ENCODE measurements around the gene ATP7A.

Gene ATP7A

GRCh38 chrX:77946571-77946970, 36.1 kb downstream of the ATP7A start:
- no peaks in the 10 kb centered on the region for H3K27me3 ChIP-seq
- H3K9me3 ChIP-seq, result no peaks in the 10 kb centered on the region
- no peaks in the 10 kb centered on the region for H3K36me3 ChIP-seq
- no peak overlapping the region for H3K27ac ChIP-seq
- TF ChIP-seq, protein P1, sequence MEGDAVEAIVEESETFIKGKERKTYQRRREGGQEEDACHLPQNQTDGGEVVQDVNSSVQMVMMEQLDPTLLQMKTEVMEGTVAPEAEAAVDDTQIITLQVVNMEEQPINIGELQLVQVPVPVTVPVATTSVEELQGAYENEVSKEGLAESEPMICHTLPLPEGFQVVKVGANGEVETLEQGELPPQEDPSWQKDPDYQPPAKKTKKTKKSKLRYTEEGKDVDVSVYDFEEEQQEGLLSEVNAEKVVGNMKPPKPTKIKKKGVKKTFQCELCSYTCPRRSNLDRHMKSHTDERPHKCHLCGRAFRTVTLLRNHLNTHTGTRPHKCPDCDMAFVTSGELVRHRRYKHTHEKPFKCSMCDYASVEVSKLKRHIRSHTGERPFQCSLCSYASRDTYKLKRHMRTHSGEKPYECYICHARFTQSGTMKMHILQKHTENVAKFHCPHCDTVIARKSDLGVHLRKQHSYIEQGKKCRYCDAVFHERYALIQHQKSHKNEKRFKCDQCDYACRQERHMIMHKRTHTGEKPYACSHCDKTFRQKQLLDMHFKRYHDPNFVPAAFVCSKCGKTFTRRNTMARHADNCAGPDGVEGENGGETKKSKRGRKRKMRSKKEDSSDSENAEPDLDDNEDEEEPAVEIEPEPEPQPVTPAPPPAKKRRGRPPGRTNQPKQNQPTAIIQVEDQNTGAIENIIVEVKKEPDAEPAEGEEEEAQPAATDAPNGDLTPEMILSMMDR (IDR thresholded peaks at IDR 0.05), result no peak
- H3K4me3 ChIP-seq, result no peak overlapping the region
- DNase-seq, result no peak
- intact Hi-C loops (cut with DNase I; ENCODE audit: low total_unique reads), result no loop called here
- H3K4me1 ChIP-seq, result no peaks in the 10 kb centered on the region

DNA sequence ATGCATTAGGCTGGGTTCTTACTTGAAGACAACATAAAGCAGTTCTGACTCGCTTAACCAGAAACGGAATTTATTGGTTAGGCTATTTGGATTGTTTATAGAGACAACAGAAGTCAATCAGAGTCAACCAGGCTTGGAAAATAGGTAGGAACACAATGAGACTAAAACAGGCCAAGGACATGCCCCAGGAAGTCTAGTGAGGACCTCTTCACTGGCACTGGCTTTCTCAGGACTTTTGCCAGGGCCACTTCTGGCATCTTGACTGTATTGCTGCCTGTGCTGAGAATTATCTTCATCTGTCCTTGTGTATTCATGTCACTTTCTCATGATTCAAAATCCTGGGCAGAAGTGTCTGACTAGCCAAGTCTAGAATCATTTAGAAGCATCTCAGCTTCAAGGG, 39.3 kb downstream of the ATP7A start:
- TF ChIP-seq, protein P1 (IDR thresholded peaks at IDR 0.05), result no peak
- DNase-seq, result no peak
- H3K4me3 ChIP-seq, result no peak overlapping the region
- no peak overlapping the region for H3K27ac ChIP-seq
- intact Hi-C loops (cut with DNase I; ENCODE audit: low total_unique reads), result no loop called here
- H3K36me3 ChIP-seq, result no peaks in the 10 kb centered on the region
- H3K4me1 ChIP-seq, result peaks cover 0 to 17% (median 0%) of the 10 kb centered on the region in 4 donors
- H3K27me3 ChIP-seq, result no peaks in the 10 kb centered on the region
- H3K9me3 ChIP-seq, result no peaks in the 10 kb centered on the region

GRCh38 chrX:77952173-77952572, 41.7 kb downstream of the ATP7A start:
- no peak overlapping the region for H3K4me3 ChIP-seq
- DNase-seq, result no peak
- no peaks in the 10 kb centered on the region for H3K9me3 ChIP-seq
- H3K27ac ChIP-seq, result no peak overlapping the region
- no peaks in the 10 kb centered on the region for H3K27me3 ChIP-seq
- TF ChIP-seq, protein P1 (IDR thresholded peaks at IDR 0.05), result no peak
- intact Hi-C loops (cut with DNase I; ENCODE audit: low total_unique reads), result no loop called here
- no peaks in the 10 kb centered on the region for H3K36me3 ChIP-seq
- H3K4me1 ChIP-seq, result peaks cover 0 to 17% (median 0%) of the 10 kb centered on the region in 4 donors

- TF ChIP-seq, protein P1 (IDR thresholded peaks at IDR 0.05), result no peak
- DNase-seq, result no peak
- Histone ChIP-seq H3K36me3 (no peaks in the 10 kb centered on the region), H3K27me3 (no peaks in the 10 kb centered on the region), H3K4me3 (no peak overlapping the region), H3K4me1 (peaks cover 0 to 17% (median 0%) of the 10 kb centered on the region in 4 donors), H3K27ac (no peak overlapping the region), H3K9me3 (peaks cover 0 to 6% (median 5%) of the 10 kb centered on the region in 3 donors)
- intact Hi-C loops (cut with DNase I; ENCODE audit: low total_unique reads), result no loop called here
Measured at GRCh38 chrX:77953302-77953701, 42.8 kb downstream of the ATP7A start.

DNA sequence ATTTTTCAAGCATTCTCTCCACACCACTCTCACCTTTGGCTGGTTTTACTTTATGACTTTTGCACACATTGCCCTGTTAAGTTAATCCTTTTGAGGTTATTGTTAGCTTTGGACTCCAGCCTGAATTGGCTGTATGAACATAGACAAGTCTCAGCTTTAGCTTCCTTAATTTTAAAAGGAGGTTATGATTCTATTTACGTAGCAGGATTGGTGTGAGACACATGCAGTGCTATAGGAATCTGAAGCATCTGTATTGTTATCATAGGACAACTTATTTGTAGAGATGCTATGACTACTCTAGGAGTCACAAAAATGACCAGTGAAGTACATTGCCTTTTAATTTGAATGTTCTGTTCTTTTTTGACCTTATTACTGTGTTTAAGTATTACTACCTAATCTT, 43.2 kb downstream of the ATP7A start:
- H3K36me3 ChIP-seq, result no peaks in the 10 kb centered on the region
- peaks cover 0 to 17% (median 0%) of the 10 kb centered on the region in 4 donors for H3K4me1 ChIP-seq
- no peaks in the 10 kb centered on the region for H3K27me3 ChIP-seq
- no peak for DNase-seq
- H3K27ac ChIP-seq, result no peak overlapping the region
- H3K4me3 ChIP-seq, result no peak overlapping the region
- intact Hi-C loops (cut with DNase I; ENCODE audit: low total_unique reads), result no loop called here
- TF ChIP-seq, protein P1 (IDR thresholded peaks at IDR 0.05), result no peak
- peaks cover 0 to 6% (median 5%) of the 10 kb centered on the region in 3 donors for H3K9me3 ChIP-seq

DNA sequence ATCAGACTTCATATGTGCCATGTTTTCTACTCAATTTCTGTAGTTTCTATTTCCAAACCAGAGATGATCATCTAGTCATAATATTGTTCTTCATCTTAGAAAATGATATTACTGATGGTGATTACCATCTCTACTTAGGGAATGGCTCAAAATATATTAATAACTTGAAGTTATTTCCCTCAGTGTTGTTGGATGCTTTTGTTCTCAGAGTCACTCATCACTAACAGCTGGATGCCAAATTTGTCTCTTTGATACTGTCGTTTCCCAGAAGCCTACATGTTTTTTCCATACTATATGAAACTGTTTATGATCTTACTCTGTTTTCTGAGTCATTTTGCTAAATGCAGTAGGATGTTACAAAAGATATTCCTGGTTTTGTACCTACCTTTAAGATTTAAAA, 50.1 kb downstream of the ATP7A start:
- no peaks in the 10 kb centered on the region for H3K4me1 ChIP-seq
- H3K4me3 ChIP-seq, result no peak overlapping the region
- no peaks in the 10 kb centered on the region for H3K27me3 ChIP-seq
- no peak for DNase-seq
- TF ChIP-seq, protein P1 (IDR thresholded peaks at IDR 0.05), result no peak
- intact Hi-C loops (cut with DNase I; ENCODE audit: low total_unique reads), result no loop called here
- H3K27ac ChIP-seq, result no peak overlapping the region
- H3K9me3 ChIP-seq, result peaks cover 0 to 6% (median 5%) of the 10 kb centered on the region in 3 donors
- H3K36me3 ChIP-seq, result no peaks in the 10 kb centered on the region

Measured in tibial artery (tissue), 4 donors.